ENCODE measurements around the gene CRY2. TPM values are rescaled to one million over a fixed set of nuclear protein-coding genes. Genes with fewer than 3 reads are reported as not detected.

Gene CRY2
- total and polyA plus RNA-seq, 2 of the 13 experiments (the other 11 are each of a cell fraction or from before 2014, with no cell fraction given), result 10.1 to 12.2 TPM

GRCh38 chr11:45805305-45806071, 41.8 kb upstream of the CRY2 start (continued):
- no peak for TF ChIP-seq AFF4 (CRISPR knock-in tag; IDR thresholded peaks at IDR 0.05)
- TF ChIP-seq ZBTB37 (CRISPR knock-in tag; IDR thresholded peaks at IDR 0.05), result no peak
- TF ChIP-seq ZNF724P (CRISPR knock-in tag; IDR thresholded peaks at IDR 0.05; ENCODE audit: borderline replicate concordance), result no peak
- no peak for TF ChIP-seq TFAP4 (IDR thresholded peaks at IDR 0.05; ENCODE audit: borderline replicate concordance, low read depth)
- no peak for TF ChIP-seq ZFP90 (CRISPR knock-in tag; IDR thresholded peaks at IDR 0.05; ENCODE audit: borderline replicate concordance)
- no peak for TF ChIP-seq SP1 (IDR thresholded peaks at IDR 0.05)
- TF ChIP-seq SP1 (CRISPR knock-in tag; IDR thresholded peaks at IDR 0.05), result no peak
- peak; percentile 17; the same call in 1 of the 2 replicates for TF ChIP-seq ISX (CRISPR knock-in tag; conservative IDR thresholded peaks at IDR 0.05)
- peak; percentile 93 for TF ChIP-seq ZNF687 (CRISPR knock-in tag; IDR thresholded peaks at IDR 0.05)
- TF ChIP-seq ZMYM4 (CRISPR knock-in tag; IDR thresholded peaks at IDR 0.05), result no peak
- no peak for TF ChIP-seq SRSF1 (optimal IDR thresholded peaks at IDR 0.05; ENCODE audit: low read depth, low read length)
- TF ChIP-seq ZBTB34 (CRISPR knock-in tag; IDR thresholded peaks at IDR 0.05), result no peak
- no peak for TF ChIP-seq SETDB1 (CRISPR knock-in tag; IDR thresholded peaks at IDR 0.05; ENCODE audit: borderline replicate concordance)

Data from HepG2 (cell line).